HG03103 (cell line): ENCODE measurements around the gene RTKN2.
"Not testable (repeated sequence)": the region's sequence is repeated elsewhere in the genome, so short reads cannot be mapped to it uniquely, and the experiment has no call there.

Source experiments
- ATAC-seq: cut with Tn5 transposase; IDR thresholded peaks from one replicate; pipeline ENCODE4 v1.9.1; 2021; ENCODE audit warnings: low read depth; ENCODE audit not compliant: unreplicated experiment

The RTKN2 gene

GRCh38 chr10:62261666-62262065 lies 7.0 kb downstream of the RTKN2 start:
- no peak for ATAC-seq

GRCh38 chr10:62259998-62260397 lies 8.6 kb downstream of the RTKN2 start:
- ATAC-seq, result no peak

- ATAC-seq, result no peak
Observed at GRCh38 chr10:62259456-62259855, 9.2 kb downstream of the RTKN2 start.

- no peak for ATAC-seq
Observed at GRCh38 chr10:62258926-62259325, 9.7 kb downstream of the RTKN2 start.

- ATAC-seq, result no peak
Observed at GRCh38 chr10:62253704-62254103, 14.9 kb downstream of the RTKN2 start.

GRCh38 chr10:62252051-62252450 lies 16.6 kb downstream of the RTKN2 start:
- ATAC-seq, result no peak

GRCh38 chr10:62250594-62251198 lies 17.9 kb downstream of the RTKN2 start:
- ATAC-seq, result no peak

- no peak for ATAC-seq
Observed at GRCh38 chr10:62249957-62250356, 18.7 kb downstream of the RTKN2 start.

GRCh38 chr10:62248465-62248864 lies 20.2 kb downstream of the RTKN2 start:
- ATAC-seq, result no peak

- peak; percentile 37 for ATAC-seq
Observed at GRCh38 chr10:62244785-62245467, 23.7 kb downstream of the RTKN2 start.

GRCh38 chr10:62244088-62244487 lies 24.6 kb downstream of the RTKN2 start:
- ATAC-seq, result no peak

GRCh38 chr10:62243647-62243997 lies 25.0 kb downstream of the RTKN2 start:
- ATAC-seq, result peak; percentile 31

GRCh38 chr10:62242965-62243646 lies 25.5 kb downstream of the RTKN2 start:
- ATAC-seq, result peak; percentile 79

- ATAC-seq, result not testable (repeated sequence)
Observed at GRCh38 chr10:62241521-62241920, 27.1 kb downstream of the RTKN2 start.

- ATAC-seq, result no peak
Observed at GRCh38 chr10:62239994-62240393, 28.6 kb downstream of the RTKN2 start.

GRCh38 chr10:62238880-62239279 lies 29.8 kb downstream of the RTKN2 start:
- no peak for ATAC-seq

- no peak for ATAC-seq
Observed at GRCh38 chr10:62237966-62238365, 30.7 kb downstream of the RTKN2 start.

GRCh38 chr10:62237506-62237905 lies 31.1 kb downstream of the RTKN2 start:
- ATAC-seq, result no peak

- ATAC-seq, result no peak
Observed at GRCh38 chr10:62234077-62234605, 34.5 kb downstream of the RTKN2 start.

GRCh38 chr10:62233356-62234076 lies 35.1 kb downstream of the RTKN2 start:
- ATAC-seq, result no peak

- no peak for ATAC-seq
Observed at GRCh38 chr10:62231805-62232204, 36.8 kb downstream of the RTKN2 start.
